Thyroid gland (tissue), 4 donors: ENCODE measurements around the gene CFAP20DC. TPM values are rescaled to one million over a fixed set of nuclear protein-coding genes. Genes with fewer than 3 reads are reported as not detected.

Experiments
- DNase-seq, 2 donors: peaks; one replicate each; pipeline ENCODE4 v3.0.0-alpha.2; 2019
- H3K27ac ChIP-seq, 3 donors: fragments of 200-600 bp; sonication (generic); 1 replicate in 2 of 3; 2 replicates in 1 of 3; pipeline ENCODE4 v1.5.1; 2016 to 2019; ENCODE audit warnings: mild to moderate bottlenecking in 1 of 3, moderate library complexity in 1 of 3
- H3K27me3 ChIP-seq: fragments of 200-600 bp; sonication (generic); one replicate; pipeline ENCODE4 v1.5.1; 2019
- H3K36me3 ChIP-seq, 2 donors: fragments of 200-600 bp; sonication (generic); one replicate each; pipeline ENCODE4 v1.5.1; 2016 to 2019
- H3K4me1 ChIP-seq, 2 donors: fragments of 200-600 bp; sonication (generic); one replicate each; pipeline ENCODE4 v1.5.1; 2017 to 2019
- H3K4me3 ChIP-seq, 3 donors: fragments of 200-600 bp; sonication (generic); replicated peaks in 1 of 3; 1 replicate in 2 of 3; 2 replicates in 1 of 3; pipeline ENCODE4 v1.5.1; 2016; ENCODE audit warnings: mild to moderate bottlenecking in 1 of 3
- H3K9me3 ChIP-seq: fragments of 200-600 bp; sonication (generic); one replicate; pipeline ENCODE4 v1.5.1; 2017
- CTCF ChIP-seq, 6 experiments: fragments of 200-600 bp in 3 of 6; fragments of 450-650 bp in 3 of 6; sonication (generic) in 3 of 6; IDR thresholded peaks; one replicate each; pipeline ENCODE4 v1.5.1; 2016 to 2019; ENCODE audit warnings: antibody characterized with exemption in 6 of 6, mild to moderate bottlenecking in 2 of 6, inconsistent platforms in 1 of 6, moderate library complexity in 1 of 6
- POLR2A ChIP-seq, 2 donors: fragments of 450-650 bp; IDR thresholded peaks; one replicate each; pipeline ENCODE4 v1.6.1; 2017; ENCODE audit warnings: antibody characterized with exemption in 2 of 2, mild to moderate bottlenecking in 2 of 2, moderate library complexity in 1 of 2
- WGBS, 2 donors: methylation state at CpG; one replicate each; pipeline ENCODE4 v1.1.5; 2017; 5-methylcytosine and 5-hydroxymethylcytosine counted together
- intact Hi-C: fragments of 100-400 bp; cut with DNase I; formaldehyde crosslinking; loops from one replicate; pipeline ENCODE4 v1.15.1; 2023
- total RNA-seq, 4 donors: library from RNA; depleted of rRNA; stranded (reverse); fragments of >200 nt; gene quantifications; one replicate each; pipeline ENCODE4 v1.2.3, GENCODE V29; 2016

Gene CFAP20DC
- total RNA-seq, 4 donors from 2014 or later: 0.20 to 0.92 (median 0.60) TPM

- TF ChIP-seq CTCF (IDR thresholded peaks at IDR 0.05) (no peak), POLR2A (IDR thresholded peaks at IDR 0.05) (no peak)
- Histone ChIP-seq H3K4me1 (no peaks in the 10 kb centered on the region), H3K27me3 (no peaks in the 10 kb centered on the region), H3K27ac (no peak overlapping the region), H3K4me3 (no peak overlapping the region), H3K9me3 (no peaks in the 10 kb centered on the region), H3K36me3 (no peaks in the 10 kb centered on the region)
- 79 to 96% methylated on average over 1 of the region's 1 CpG for WGBS, 2 donors
- intact Hi-C loops: no loop called here
- no peak for DNase-seq
These were observed 306.5 kb downstream of the CFAP20DC start for GRCh38 chr3:58743296-58743695.

- H3K27ac ChIP-seq: no peak overlapping the region
- TF ChIP-seq CTCF (IDR thresholded peaks at IDR 0.05) (no peak), POLR2A (IDR thresholded peaks at IDR 0.05) (no peak)
- DNase-seq: no peak
- H3K9me3 ChIP-seq: no peaks in the 10 kb centered on the region
- intact Hi-C loops: no loop called here
- H3K4me1 ChIP-seq: no peaks in the 10 kb centered on the region
- H3K4me3 ChIP-seq: no peak overlapping the region
- 86 to 92% methylated on average over 6 of the region's 6 CpGs for WGBS, 2 donors
- no peaks in the 10 kb centered on the region for H3K27me3 ChIP-seq
- no peaks in the 10 kb centered on the region for H3K36me3 ChIP-seq
These were observed 307.6 kb downstream of the CFAP20DC start for GRCh38 chr3:58742239-58742638.

- Histone ChIP-seq H3K27me3 (no peaks in the 10 kb centered on the region), H3K9me3 (no peaks in the 10 kb centered on the region), H3K4me1 (no peaks in the 10 kb centered on the region), H3K4me3 (no peak overlapping the region), H3K27ac (no peak overlapping the region), H3K36me3 (no peaks in the 10 kb centered on the region)
- intact Hi-C loops: no loop called here
- WGBS, 2 donors: 77 to 84% methylated on average over 3 of the region's 3 CpGs
- no peak for DNase-seq
- no peak for TF ChIP-seq POLR2A (IDR thresholded peaks at IDR 0.05)
- no peak for TF ChIP-seq CTCF (IDR thresholded peaks at IDR 0.05)
These were observed 312.2 kb downstream of the CFAP20DC start for GRCh38 chr3:58737644-58738043.

- DNase-seq: no peak
- H3K27me3 ChIP-seq: no peaks in the 10 kb centered on the region
- no peaks in the 10 kb centered on the region for H3K36me3 ChIP-seq
- H3K27ac ChIP-seq: no peak overlapping the region
- no peaks in the 10 kb centered on the region for H3K4me1 ChIP-seq
- no peaks in the 10 kb centered on the region for H3K9me3 ChIP-seq
- H3K4me3 ChIP-seq: no peak overlapping the region
- whole genome bisulfite sequencing, 2 donors: 87 to 89% methylated on average over 5 of the region's 5 CpGs
- intact Hi-C loops: no loop called here
- TF ChIP-seq POLR2A (IDR thresholded peaks at IDR 0.05) (no peak), CTCF (IDR thresholded peaks at IDR 0.05) (no peak)
These were observed 318.2 kb downstream of the CFAP20DC start for GRCh38 chr3:58731673-58732072.

GRCh38 chr3:58728723-58729122 is 321.1 kb downstream of the CFAP20DC start:
- 82 to 95% methylated on average over 1 of the region's 1 CpG for WGBS, 2 donors
- no peaks in the 10 kb centered on the region for H3K36me3 ChIP-seq
- intact Hi-C loops: no loop called here
- no peak overlapping the region for H3K4me3 ChIP-seq
- H3K4me1 ChIP-seq: no peaks in the 10 kb centered on the region
- DNase-seq: no peak
- H3K9me3 ChIP-seq: no peaks in the 10 kb centered on the region
- H3K27ac ChIP-seq: no peak overlapping the region
- TF ChIP-seq CTCF (IDR thresholded peaks at IDR 0.05) (no peak), POLR2A (IDR thresholded peaks at IDR 0.05) (no peak)
- H3K27me3 ChIP-seq: no peaks in the 10 kb centered on the region
